Stimulated activated CD4-positive, alpha-beta T cell treated with anti-CD3 and anti-CD28 coated beads, Interleukin-15, amount 100 ng/mL, for 1 hour (primary cell): ENCODE results near the gene CHST11.

ENCODE experiments used
- DNase-seq, 2 donors: peaks; one replicate each; pipeline ENCODE4 v3.0.0-alpha.2; 2020; ENCODE audit warnings: low read depth in 1 of 2, low spot score in 1 of 2

CHST11 gene

GRCh38 chr12:104456417-104456949 is at the start of gene CHST11:
Gene CHST11, plus strand, starts transcription at chr12:104456948.
- peak; percentile 60 to 65 for DNase-seq

- no peak for DNase-seq
These were observed 49.3 kb upstream of the CHST11 start for GRCh38 chr12:104407438-104407837.

- DNase-seq = no peak
These were observed 48.8 kb upstream of the CHST11 start for GRCh38 chr12:104407922-104408321.

GRCh38 chr12:104410326-104410725 is 46.4 kb upstream of the CHST11 start:
- DNase-seq = no peak

- no peak for DNase-seq
These were observed 46.0 kb upstream of the CHST11 start for GRCh38 chr12:104410786-104411185.

- DNase-seq = no peak
These were observed 44.7 kb upstream of the CHST11 start for GRCh38 chr12:104411826-104412641.

GRCh38 chr12:104412681-104413080 is 44.1 kb upstream of the CHST11 start:
- DNase-seq = no peak

- DNase-seq = no peak
These were observed 43.4 kb upstream of the CHST11 start for GRCh38 chr12:104413330-104413729.

- no peak for DNase-seq
These were observed 42.0 kb upstream of the CHST11 start for GRCh38 chr12:104414581-104415341.

GRCh38 chr12:104415342-104415980 is 41.3 kb upstream of the CHST11 start:
- DNase-seq = no peak

GRCh38 chr12:104416136-104416535 is 40.6 kb upstream of the CHST11 start:
- no peak for DNase-seq

- DNase-seq = no peak
These were observed 40.2 kb upstream of the CHST11 start for GRCh38 chr12:104416585-104416984.

- no peak for DNase-seq
These were observed 37.0 kb upstream of the CHST11 start for GRCh38 chr12:104419717-104420116.

GRCh38 chr12:104420868-104421267 is 35.9 kb upstream of the CHST11 start:
- no peak for DNase-seq

GRCh38 chr12:104421343-104421742 is 35.4 kb upstream of the CHST11 start:
- no peak for DNase-seq

- no peak for DNase-seq
These were observed 34.3 kb upstream of the CHST11 start for GRCh38 chr12:104422441-104422840.

- no peak for DNase-seq
These were observed 33.5 kb upstream of the CHST11 start for GRCh38 chr12:104423273-104423672.

- no peak for DNase-seq
These were observed 32.9 kb upstream of the CHST11 start for GRCh38 chr12:104423809-104424208.

GRCh38 chr12:104424955-104425354 is 31.8 kb upstream of the CHST11 start:
- DNase-seq = no peak

- no peak for DNase-seq
These were observed 31.1 kb upstream of the CHST11 start for GRCh38 chr12:104425614-104426013.

- DNase-seq = no peak
These were observed 29.7 kb upstream of the CHST11 start for GRCh38 chr12:104426926-104427546.
